HG02840 (cell line): ENCODE measurements around the gene SLAMF9.

Source experiments
- ATAC-seq: cut with Tn5 transposase; IDR thresholded peaks from one replicate; pipeline ENCODE4 v1.9.1; 2021; ENCODE audit warnings: mild to moderate bottlenecking, moderate library complexity, moderate number of reproducible peaks; ENCODE audit not compliant: unreplicated experiment, low FRiP score

Gene SLAMF9

GRCh38 chr1:159977364-159978106 lies 23.5 kb upstream of the SLAMF9 start:
- ATAC-seq: no peak

- no peak for ATAC-seq
These were observed 20.4 kb upstream of the SLAMF9 start for GRCh38 chr1:159974350-159974965.

- ATAC-seq: no peak
These were observed 19.4 kb upstream of the SLAMF9 start for GRCh38 chr1:159973350-159973940.

- ATAC-seq: no peak
These were observed 18.6 kb upstream of the SLAMF9 start for GRCh38 chr1:159972443-159973205.

GRCh38 chr1:159970932-159971342 lies 16.9 kb upstream of the SLAMF9 start:
- ATAC-seq: no peak

GRCh38 chr1:159968901-159969300 lies 14.9 kb upstream of the SLAMF9 start:
- ATAC-seq: no peak

- ATAC-seq: no peak
These were observed 11.2 kb upstream of the SLAMF9 start for GRCh38 chr1:159965263-159965662.

GRCh38 chr1:159964144-159964543 lies 10.1 kb upstream of the SLAMF9 start:
- ATAC-seq: no peak

GRCh38 chr1:159962176-159962575 lies 8.1 kb upstream of the SLAMF9 start:
- no peak for ATAC-seq

- ATAC-seq: no peak
These were observed 7.6 kb upstream of the SLAMF9 start for GRCh38 chr1:159961636-159962035.

- no peak for ATAC-seq
These were observed 6.8 kb upstream of the SLAMF9 start for GRCh38 chr1:159960721-159961381.

GRCh38 chr1:159959451-159959850 lies 5.4 kb upstream of the SLAMF9 start:
- no peak for ATAC-seq

GRCh38 chr1:159958719-159959380 lies 4.8 kb upstream of the SLAMF9 start:
- no peak for ATAC-seq

- ATAC-seq: no peak
These were observed 3.8 kb upstream of the SLAMF9 start for GRCh38 chr1:159957824-159958268.

- ATAC-seq: no peak
These were observed 1.4 kb upstream of the SLAMF9 start for GRCh38 chr1:159955456-159955855.

GRCh38 chr1:159952932-159953331 lies 1.1 kb downstream of the SLAMF9 start:
- ATAC-seq: no peak

- ATAC-seq: no peak
These were observed 2.5 kb downstream of the SLAMF9 start for GRCh38 chr1:159951551-159951950.

- no peak for ATAC-seq
These were observed 3.0 kb downstream of the SLAMF9 start for GRCh38 chr1:159951016-159951415.

GRCh38 chr1:159949981-159950381 lies 4.1 kb downstream of the SLAMF9 start:
- no peak for ATAC-seq

- no peak for ATAC-seq
These were observed 4.9 kb downstream of the SLAMF9 start for GRCh38 chr1:159949123-159949522.
